CD4-positive, alpha-beta T cell (primary cell): ENCODE data around the gene BABAM2. TPM values are rescaled to one million over a fixed set of nuclear protein-coding genes. Genes with fewer than 3 reads are reported as not detected.

Experiments used
- ATAC-seq: fragments of 200-7000 bp; cut with Tn5 transposase; one replicate; pipeline ENCODE4 v1.10.0; 2022; ENCODE audit warnings: mild to moderate bottlenecking; ENCODE audit not compliant: poor library complexity
- CTCF ChIA-PET: fragments of 350-600 bp; sonication (Branson Sonifier 250); formaldehyde crosslinking; loops from one replicate; lab custom pipeline; 2021; ENCODE audit warnings: antibody characterized with exemption, inconsistent platforms; lab: Charles Lee
- POLR2A ChIA-PET: fragments of 350-600 bp; sonication (Branson Sonifier 250); formaldehyde crosslinking; loops from one replicate; lab custom pipeline; 2021; ENCODE audit warnings: antibody characterized with exemption, inconsistent platforms; lab: Charles Lee
- DNase-seq, 14 experiments: peaks; one replicate each; pipeline ENCODE4 v3.0.0-alpha.2; 2013 to 2020; ENCODE audit warnings: mixed read lengths in 2 of 14
- H3K27ac ChIP-seq, 2 donors: one replicate each; pipeline versions ENCODE4 v1.5.1 to v1.7.0; 2013; ENCODE audit warnings: low read length in 2 of 2, low read depth in 1 of 2, mild to moderate bottlenecking in 1 of 2
- H3K27me3 ChIP-seq, 2 experiments: 1 replicate in 1 of 2; 2 replicates in 1 of 2; pipeline versions ENCODE4 v1.6.1 to v1.7.0; 2013; ENCODE audit warnings: low read length in 2 of 2, control low read depth in 1 of 2, mild to moderate bottlenecking in 1 of 2, moderate library complexity in 1 of 2; ENCODE audit not compliant: insufficient read depth in 2 of 2, control insufficient read depth in 1 of 2
- H3K36me3 ChIP-seq: one replicate; pipeline ENCODE4 v1.6.1; 2013; ENCODE audit warnings: low read length, control low read depth; ENCODE audit not compliant: insufficient read depth
- H3K4me1 ChIP-seq: one replicate; pipeline ENCODE4 v1.6.1; 2013; ENCODE audit warnings: low read length, control low read depth; ENCODE audit not compliant: insufficient read depth
- H3K4me3 ChIP-seq: one replicate; pipeline ENCODE4 v1.5.1; 2013; ENCODE audit warnings: mild to moderate bottlenecking, low read length, moderate library complexity
- H3K9me3 ChIP-seq, 2 experiments: 1 replicate in 1 of 2; 2 replicates in 1 of 2; pipeline versions ENCODE4 v1.6.1 to v1.7.0; 2013; ENCODE audit warnings: low read length in 2 of 2, mild to moderate bottlenecking in 2 of 2, control low read depth in 1 of 2, moderate library complexity in 1 of 2; ENCODE audit not compliant: control insufficient read depth in 1 of 2, insufficient read depth in 1 of 2
- H3K27ac Mint-ChIP-seq: one replicate; pipeline ENCODE4 v1.8.0; 2020; ENCODE audit warnings: mixed read lengths
- H3K27me3 Mint-ChIP-seq: one replicate; pipeline ENCODE4 v1.8.0; 2021; ENCODE audit warnings: mixed read lengths
- H3K36me3 Mint-ChIP-seq: one replicate; pipeline ENCODE4 v1.8.0; 2021; ENCODE audit warnings: low read depth, mixed read lengths
- H3K4me1 Mint-ChIP-seq: one replicate; pipeline ENCODE4 v1.8.0; 2021; ENCODE audit warnings: low read depth, mixed read lengths
- H3K4me3 Mint-ChIP-seq: one replicate; pipeline ENCODE4 v1.8.0; 2020; ENCODE audit warnings: mild to moderate bottlenecking, mixed read lengths
- H3K9me3 Mint-ChIP-seq: one replicate; pipeline ENCODE4 v1.8.0; 2020; ENCODE audit warnings: mixed read lengths
- intact Hi-C, 2 experiments: fragments of 100-400 bp; cut with DNase I in 1 of 2; cut with micrococcal nuclease in 1 of 2; formaldehyde crosslinking; loops; one replicate each; pipeline versions ENCODE4 v1.15.1 to v1.9.0; 2023 to 2025; cut with DNase I, micrococcal nuclease
- total RNA-seq, 174 experiments: library from RNA in 2 of 174; stranded (reverse) in 2 of 174; gene quantifications; one replicate each; pipeline ENCODE4 v1.2.3 and lab custom pipeline; 2021 to 2026
- TF ChIP-seq, protein P1 (sequence below): fragments of 200-600 bp; IDR thresholded peaks from one replicate; pipeline ENCODE4 v1.8.0; 2022; ENCODE audit warnings: antibody characterized with exemption, mild to moderate bottlenecking

BABAM2 gene
- total RNA-seq, 2 experiments from 2014 or later, result 29.2 to 32.8 TPM

- H3K4me3 Mint-ChIP-seq, result no peak overlapping the region
- intact Hi-C loops, result loop anchor here in 1 of 2 experiments (5.0 kb wide), 1 partner anchor 88 kb away; no protein-coding TSS in a partner anchor
- H3K9me3 ChIP-seq, result no peaks in the 10 kb centered on the region
- ChIA-PET POLR2A (no interaction called here), CTCF (no interaction called here)
- no peaks in the 10 kb centered on the region for H3K27me3 ChIP-seq
- peaks cover 35% of the 10 kb centered on the region for H3K4me1 ChIP-seq
- no peaks in the 10 kb centered on the region for H3K27me3 Mint-ChIP-seq
- H3K36me3 Mint-ChIP-seq, result no peaks in the 10 kb centered on the region
- no peaks in the 10 kb centered on the region for H3K36me3 ChIP-seq
- H3K27ac ChIP-seq, result no peak overlapping the region
- no peak for DNase-seq
- H3K4me3 ChIP-seq, result no peak overlapping the region
- TF ChIP-seq, protein P1, sequence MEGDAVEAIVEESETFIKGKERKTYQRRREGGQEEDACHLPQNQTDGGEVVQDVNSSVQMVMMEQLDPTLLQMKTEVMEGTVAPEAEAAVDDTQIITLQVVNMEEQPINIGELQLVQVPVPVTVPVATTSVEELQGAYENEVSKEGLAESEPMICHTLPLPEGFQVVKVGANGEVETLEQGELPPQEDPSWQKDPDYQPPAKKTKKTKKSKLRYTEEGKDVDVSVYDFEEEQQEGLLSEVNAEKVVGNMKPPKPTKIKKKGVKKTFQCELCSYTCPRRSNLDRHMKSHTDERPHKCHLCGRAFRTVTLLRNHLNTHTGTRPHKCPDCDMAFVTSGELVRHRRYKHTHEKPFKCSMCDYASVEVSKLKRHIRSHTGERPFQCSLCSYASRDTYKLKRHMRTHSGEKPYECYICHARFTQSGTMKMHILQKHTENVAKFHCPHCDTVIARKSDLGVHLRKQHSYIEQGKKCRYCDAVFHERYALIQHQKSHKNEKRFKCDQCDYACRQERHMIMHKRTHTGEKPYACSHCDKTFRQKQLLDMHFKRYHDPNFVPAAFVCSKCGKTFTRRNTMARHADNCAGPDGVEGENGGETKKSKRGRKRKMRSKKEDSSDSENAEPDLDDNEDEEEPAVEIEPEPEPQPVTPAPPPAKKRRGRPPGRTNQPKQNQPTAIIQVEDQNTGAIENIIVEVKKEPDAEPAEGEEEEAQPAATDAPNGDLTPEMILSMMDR, result no peak
- H3K4me1 Mint-ChIP-seq, result peaks cover 19% of the 10 kb centered on the region
- no peak for ATAC-seq
- H3K27ac Mint-ChIP-seq, result no peak overlapping the region
- H3K9me3 Mint-ChIP-seq, result no peaks in the 10 kb centered on the region
Observed at GRCh38 chr2:28349546-28350165, 459.1 kb downstream of the BABAM2 start.

DNA sequence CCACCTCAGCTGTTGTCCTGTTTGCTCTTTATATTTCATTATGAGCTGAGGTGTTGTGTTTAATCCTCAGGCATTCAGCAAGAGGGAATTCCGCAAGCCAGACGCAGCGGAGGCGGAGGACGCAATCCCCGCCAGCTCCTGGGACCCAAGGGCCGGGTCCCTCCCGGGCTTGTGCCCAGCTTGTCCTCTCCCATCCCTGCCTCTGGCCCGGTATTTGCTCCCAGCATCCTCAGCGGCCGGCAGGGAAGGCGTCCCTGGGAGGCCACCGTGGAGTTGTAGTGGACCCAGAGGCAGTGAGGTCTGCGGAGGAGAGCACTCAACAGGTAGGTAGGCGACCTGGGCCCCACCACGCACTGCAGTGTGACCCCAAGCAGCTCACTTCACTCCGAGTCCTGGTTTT, 459.7 kb downstream of the BABAM2 start:
- Histone ChIP-seq H3K9me3 (no peaks in the 10 kb centered on the region), H3K4me3 (no peak overlapping the region), H3K27ac (no peak overlapping the region), H3K36me3 (no peaks in the 10 kb centered on the region), H3K4me1 (peaks cover 35% of the 10 kb centered on the region), H3K27me3 (no peaks in the 10 kb centered on the region)
- ATAC-seq (no peak), DNase-seq (no peak)
- peaks cover 19% of the 10 kb centered on the region for H3K4me1 Mint-ChIP-seq
- H3K4me3 Mint-ChIP-seq, result no peak overlapping the region
- TF ChIP-seq, protein P1, result no peak
- ChIA-PET POLR2A (no interaction called here), CTCF (no interaction called here)
- intact Hi-C loops, result no loop called here
- no peaks in the 10 kb centered on the region for H3K9me3 Mint-ChIP-seq
- no peaks in the 10 kb centered on the region for H3K27me3 Mint-ChIP-seq
- no peaks in the 10 kb centered on the region for H3K36me3 Mint-ChIP-seq
- H3K27ac Mint-ChIP-seq, result no peak overlapping the region

DNA sequence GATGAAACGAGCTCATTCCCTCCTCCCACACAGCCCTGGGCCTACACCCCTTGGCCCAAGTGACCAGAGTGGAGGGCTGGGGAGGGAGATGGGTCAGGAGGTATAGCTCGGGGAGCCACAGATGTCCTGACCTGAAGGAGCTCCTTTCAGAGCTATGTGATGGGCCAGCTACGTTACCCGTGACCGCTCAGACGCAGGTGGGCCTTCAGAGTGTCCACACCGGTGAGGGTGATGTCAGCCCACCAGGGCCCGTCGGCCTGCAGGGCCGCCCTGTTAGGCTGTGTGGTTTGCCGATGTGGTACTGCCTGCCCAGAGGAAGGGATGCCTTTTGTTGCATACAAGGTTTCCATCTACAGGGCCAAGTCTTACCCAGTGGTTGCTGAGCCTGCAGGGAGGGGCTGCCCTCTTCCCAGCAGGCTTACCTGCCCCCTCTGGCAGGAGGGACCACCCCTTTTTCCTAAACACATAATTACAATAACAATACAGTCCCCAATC, 460.3 kb downstream of the BABAM2 start:
- Mint-ChIP-seq H3K4me3 (no peak overlapping the region), H3K27me3 (no peaks in the 10 kb centered on the region), H3K4me1 (peaks cover 19% of the 10 kb centered on the region), H3K9me3 (no peaks in the 10 kb centered on the region), H3K27ac (no peak overlapping the region), H3K36me3 (no peaks in the 10 kb centered on the region)
- no peak for ATAC-seq
- TF ChIP-seq, protein P1, result no peak
- Histone ChIP-seq H3K27ac (no peak overlapping the region), H3K4me1 (peaks cover 39% of the 10 kb centered on the region), H3K36me3 (no peaks in the 10 kb centered on the region), H3K9me3 (no peaks in the 10 kb centered on the region), H3K27me3 (no peaks in the 10 kb centered on the region), H3K4me3 (no peak overlapping the region)
- ChIA-PET POLR2A (no interaction called here), CTCF (no interaction called here)
- intact Hi-C loops, result no loop called here
- no peak for DNase-seq
